ENCODE results near the gene TMEM212.
"Not testable (repeated sequence)": the region's sequence is repeated elsewhere in the genome, so short reads cannot be mapped to it uniquely, and the experiment has no call there.

Gene TMEM212

DNA sequence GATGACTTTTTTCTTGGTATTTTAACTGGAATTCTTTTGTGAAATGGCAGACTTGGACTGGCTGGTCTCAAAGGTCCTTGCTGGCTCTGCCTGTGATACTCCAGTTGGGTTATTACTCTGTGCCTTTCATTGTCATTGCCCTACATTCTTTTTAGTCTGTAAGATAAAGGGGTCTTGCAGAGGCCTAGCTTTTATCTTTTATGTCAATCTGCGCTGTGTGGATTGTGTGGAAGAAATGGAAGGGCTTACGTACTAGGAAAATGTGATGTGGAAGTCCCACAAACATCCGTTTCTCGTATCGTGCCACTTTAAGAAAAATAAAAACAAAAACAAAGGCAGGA is 8.7 kb upstream of the TMEM212 start:
- no peak for DNase-seq (ENCODE audit: low read depth in 2 of 2)

DNA sequence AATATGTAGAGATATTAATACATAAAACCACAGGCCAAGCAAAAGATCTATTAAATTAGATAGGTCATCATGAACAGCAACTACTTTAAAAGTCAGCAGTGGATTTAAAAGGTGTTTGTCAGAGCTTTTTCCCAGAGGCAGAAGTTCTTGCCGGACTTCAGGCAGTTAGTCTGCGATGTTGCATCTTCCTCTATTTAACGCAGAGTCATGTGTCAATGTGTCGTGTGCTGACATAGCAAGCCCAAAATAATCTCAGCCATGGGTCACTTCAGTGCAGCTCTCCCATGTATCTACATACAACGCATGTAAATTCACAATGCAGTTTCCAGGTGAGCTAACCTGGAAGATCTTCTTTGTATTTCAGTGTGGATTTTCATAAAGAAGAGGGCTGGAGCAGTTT is 8.0 kb upstream of the TMEM212 start:
- no peak for DNase-seq (ENCODE audit: low read depth in 2 of 2)

DNA sequence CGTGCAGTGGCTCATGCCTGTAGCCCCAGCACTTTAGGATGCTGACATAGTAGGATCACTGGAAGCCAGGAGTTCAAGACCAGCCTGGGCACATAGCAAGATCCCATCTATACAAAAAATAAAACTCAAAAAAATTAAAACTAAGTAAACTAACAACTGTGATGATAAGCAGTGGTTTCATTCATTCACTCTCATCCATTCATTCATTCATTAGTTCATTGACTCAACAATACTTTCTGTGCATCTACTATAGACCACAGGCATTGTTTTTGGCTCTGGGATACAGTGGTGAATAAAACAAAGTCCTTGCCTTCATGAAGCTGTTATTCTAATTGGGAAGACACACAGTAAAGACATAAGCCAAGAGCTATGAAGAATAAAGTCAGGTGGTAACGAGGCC is 7.5 kb upstream of the TMEM212 start:
- no peak for DNase-seq (ENCODE audit: low read depth in 2 of 2)

DNA sequence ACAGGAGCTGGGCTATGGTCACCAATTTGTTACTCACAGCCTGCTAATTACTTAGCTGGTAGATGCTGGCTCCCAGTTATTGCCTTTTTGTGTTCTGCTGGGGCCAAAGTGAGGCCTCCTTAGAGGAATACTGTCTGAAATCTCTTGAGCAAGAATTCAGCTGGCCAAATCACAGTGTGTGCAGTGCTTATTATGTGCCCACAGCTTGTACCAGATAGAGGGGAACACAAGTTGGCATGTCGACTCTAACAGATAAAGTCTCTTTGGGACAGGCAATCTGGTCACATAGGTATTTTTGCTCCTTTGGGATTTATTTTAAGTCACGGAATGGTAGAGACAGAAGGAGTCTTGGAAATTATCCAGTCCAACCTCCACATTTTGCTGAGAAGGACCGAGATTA is 6.3 kb upstream of the TMEM212 start:
- DNase-seq (ENCODE audit: low read depth in 2 of 2), result no peak

DNA sequence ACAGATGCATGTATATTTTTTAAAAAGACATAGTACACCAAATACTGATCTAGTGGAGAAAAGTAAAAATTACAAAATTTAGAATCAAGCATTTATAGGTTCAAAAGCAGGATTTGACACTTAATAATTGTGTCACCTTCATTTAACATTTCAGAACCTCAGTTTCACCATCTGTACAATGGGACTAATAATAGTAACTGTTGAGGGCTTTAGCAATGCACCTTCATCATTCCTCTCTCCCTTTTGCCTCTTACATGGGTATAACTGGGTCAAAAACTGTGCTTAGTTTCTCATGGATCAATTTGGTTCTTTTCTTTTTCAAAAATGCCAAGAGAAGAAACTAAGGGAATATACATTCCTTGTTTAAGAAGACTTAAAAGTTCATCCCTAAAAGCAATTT is 5.5 kb upstream of the TMEM212 start:
- DNase-seq (ENCODE audit: low read depth in 2 of 2), result no peak

DNA sequence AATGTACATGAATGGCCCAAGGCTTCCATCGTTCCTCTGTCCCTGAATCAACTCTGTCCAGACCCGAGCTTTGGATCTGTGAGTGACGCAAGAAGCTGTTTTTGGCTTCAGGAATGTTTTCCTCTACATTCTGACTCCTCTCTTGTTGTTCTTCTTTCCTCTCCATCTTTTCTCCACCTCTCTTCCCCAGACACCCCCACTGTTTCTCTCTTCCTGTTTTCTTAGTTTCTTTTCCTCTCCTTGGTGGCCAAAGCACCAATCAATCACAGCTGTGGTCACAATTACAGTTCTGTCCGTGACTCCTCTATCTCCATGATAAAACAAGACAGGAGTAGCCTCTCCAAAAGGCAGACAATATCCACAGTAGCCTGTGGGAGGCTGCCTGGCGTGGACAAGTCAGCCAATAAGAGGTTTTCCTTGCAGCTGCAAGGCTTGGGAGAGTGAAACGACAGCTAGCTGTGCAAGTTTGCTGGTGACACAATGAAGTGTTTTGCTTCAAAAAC is 4.9 kb upstream of the TMEM212 start:
- no peak for DNase-seq (ENCODE audit: low read depth in 2 of 2)

DNA sequence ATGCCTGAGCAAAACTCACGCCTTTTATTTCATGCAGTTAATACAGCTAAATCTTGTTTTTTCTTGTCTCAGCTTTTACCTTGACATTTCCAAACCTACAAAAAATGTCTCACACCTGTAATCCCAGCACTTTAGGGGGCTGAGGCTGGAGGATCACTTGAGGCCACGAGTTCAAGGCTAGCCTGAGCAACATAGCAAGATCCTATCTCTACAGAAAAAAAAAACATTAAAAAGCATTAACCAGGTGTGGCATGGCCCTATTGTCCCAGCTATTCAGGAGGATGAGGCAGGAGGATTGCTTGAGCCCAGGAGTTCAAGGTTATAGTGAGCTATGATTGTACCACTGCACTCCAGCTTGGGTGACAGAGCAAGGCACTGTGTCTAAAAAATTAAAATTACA is 3.9 kb upstream of the TMEM212 start:
- no peak for DNase-seq (ENCODE audit: low read depth in 2 of 2)

DNA sequence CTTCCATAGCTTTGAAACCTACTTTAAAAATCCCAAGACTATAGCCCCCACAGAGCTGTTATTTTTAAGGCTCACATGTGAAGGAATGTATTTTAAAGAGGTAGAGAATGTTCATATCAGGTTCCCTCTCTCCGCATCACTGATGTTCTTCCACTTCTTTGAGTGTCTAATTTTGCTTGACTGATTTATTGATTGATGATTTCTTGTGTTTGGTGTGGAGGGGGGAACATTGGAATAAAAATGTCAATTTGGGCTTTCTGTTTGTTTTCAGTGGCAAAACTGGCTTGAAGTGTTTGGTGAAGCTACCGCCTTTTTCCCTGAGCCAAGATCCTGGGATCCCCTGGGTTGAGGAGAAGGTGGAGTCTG is 2.7 kb upstream of the TMEM212 start:
- no peak for DNase-seq (ENCODE audit: low read depth in 2 of 2)

DNA sequence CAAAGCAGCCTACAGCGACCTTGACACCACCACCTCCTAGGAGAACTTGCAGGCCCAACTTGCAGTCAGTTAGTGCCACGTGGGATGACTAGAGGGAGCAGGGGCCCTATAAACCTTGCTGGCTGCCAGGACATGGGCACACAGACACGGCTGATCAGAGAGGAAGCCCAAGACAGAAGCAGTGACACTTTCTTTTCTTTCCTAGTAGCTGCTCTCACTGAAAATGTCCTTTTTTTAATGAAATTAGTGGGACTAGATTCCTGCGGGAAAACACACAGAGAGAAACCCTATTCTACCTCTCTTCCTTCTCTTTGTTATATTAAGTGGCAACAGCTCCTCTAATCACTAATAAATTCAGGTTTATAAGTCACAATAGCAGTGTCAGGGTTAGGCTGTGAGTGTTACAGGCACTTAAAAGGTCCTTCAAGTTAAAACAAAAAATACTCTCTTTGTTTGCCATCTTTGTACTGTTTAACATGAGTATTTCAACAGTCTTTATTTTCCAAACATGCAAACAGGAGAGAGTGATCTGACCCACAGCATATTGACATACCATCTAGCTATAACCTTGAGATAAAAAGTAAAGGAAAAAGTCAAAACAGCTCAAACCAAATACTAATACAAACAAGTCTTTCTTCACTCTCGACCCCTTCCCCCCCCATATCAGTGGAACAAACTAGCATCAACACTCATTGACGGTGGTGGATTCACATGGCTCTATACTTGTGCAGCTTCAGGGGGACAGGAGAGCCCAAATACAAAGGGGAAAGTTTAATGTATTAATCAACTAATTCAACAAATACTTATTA is 2.1 kb upstream of the TMEM212 start:
- DNase-seq (ENCODE audit: low read depth in 2 of 2), result no peak

DNA sequence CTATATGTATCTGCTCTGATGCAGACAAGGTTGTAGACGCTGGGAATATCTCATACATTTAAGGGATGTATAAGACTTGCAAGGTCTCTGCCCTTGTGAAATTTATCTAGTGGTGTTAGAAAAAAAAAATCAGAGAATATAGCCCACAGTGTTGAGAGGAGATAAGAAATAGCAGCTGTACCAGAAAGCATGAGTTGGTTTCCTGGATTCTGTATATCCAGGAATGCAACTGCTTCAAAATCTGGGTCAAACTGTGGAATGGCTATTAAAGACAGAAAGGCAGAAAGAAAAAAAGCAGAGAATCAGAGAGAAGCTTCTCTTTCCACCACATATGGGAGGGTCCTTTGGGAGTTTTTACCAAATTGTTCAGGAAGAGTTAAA is 1.5 kb upstream of the TMEM212 start:
- DNase-seq (ENCODE audit: low read depth in 2 of 2), result no peak

DNA sequence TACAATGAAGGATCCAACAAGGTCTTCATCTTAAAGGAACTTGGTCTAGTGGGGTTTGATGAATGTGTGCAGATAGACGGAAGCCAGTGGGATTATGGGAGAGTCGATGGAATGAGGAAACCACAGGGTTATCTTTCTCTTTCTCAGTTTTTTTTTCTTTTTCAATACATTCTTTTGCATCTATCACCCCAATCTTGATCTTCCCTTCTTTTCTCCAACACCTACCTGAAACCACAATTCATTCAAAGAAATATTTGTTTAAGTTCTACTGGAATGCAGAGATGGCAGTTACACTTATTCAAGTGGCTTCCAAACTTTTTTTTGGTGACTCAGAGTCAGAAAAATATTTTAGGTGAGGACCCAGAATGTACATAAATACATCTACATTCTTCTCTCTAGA is 1.7 kb downstream of the TMEM212 start:
- no peak for DNase-seq (ENCODE audit: low read depth in 2 of 2)

DNA sequence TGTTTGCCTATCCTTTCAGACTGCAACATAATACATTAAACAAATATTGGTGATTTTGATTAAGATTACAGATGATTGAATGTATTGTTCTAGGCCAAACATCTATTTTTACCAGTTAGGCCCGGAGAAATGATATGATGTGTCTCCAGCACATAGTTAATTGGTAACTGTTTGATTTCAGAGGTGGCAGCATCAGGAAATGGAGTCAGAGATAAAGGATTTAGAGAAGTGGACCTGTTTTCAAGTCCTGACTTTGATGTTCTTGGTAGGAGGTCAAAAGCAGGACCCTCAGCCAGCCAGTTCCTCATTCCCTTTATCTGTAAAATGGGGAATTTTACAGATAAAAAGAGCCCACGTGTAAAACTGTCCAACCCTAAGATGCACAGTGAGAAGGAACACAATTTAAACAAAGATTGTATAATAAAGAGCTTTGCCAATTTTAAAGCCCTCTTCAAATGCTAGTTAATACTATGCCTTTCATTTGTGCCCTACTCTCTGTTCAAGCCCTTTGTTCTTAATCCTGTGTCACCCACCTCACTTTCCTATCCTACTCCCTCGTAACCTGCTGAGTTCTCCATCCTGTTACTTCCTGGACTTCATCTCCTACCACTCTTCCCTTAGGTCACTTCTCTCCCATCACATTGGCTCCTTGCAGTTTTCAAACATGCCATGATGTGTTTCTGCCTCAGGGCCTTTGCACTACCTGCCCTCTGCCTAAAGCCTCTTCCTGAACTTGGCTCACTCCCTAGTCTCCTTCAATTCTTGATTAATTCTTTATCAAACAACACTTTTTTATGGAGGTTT is 2.5 kb downstream of the TMEM212 start:
- no peak for DNase-seq (ENCODE audit: low read depth in 2 of 2)

DNA sequence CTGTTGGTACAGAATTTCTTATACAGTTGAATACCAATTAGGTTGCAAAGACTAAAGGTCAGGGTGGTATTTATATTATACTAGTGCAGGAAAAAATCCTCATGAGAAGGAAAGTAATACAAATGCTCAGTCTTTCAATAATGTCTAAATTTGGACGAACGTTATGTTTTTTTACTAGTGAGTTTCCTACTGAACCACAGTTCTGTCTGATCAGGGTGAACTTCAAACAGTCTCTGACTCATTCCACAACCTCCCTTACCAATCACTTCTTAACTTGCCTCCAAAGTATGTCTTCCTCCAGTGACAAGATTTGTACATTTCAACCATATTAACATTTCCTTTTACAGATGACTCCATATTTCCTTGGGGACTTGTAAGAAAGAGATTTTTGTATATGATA is 3.4 kb downstream of the TMEM212 start:
- DNase-seq (ENCODE audit: low read depth in 2 of 2), result no peak

DNA sequence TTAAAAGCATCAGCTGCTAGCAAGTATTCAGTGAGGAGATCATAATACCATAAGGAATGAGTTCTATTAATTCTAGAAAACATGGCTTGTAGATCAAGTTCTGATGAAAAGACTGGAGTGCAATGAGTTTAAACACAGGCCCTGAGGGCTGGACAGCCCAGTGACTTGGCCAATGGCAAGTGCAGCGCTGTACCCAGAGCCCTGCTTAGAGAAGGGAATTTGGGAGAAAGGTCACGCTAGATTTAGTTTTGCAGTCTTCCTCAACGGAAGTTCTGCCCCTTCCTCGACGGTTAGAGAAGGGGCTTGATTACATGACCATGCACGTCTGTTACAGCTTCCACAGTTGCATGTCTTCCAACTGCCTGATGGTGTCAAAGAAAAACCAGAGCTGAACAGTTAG is 4.0 kb downstream of the TMEM212 start:
- DNase-seq (ENCODE audit: low read depth in 2 of 2), result no peak

DNA sequence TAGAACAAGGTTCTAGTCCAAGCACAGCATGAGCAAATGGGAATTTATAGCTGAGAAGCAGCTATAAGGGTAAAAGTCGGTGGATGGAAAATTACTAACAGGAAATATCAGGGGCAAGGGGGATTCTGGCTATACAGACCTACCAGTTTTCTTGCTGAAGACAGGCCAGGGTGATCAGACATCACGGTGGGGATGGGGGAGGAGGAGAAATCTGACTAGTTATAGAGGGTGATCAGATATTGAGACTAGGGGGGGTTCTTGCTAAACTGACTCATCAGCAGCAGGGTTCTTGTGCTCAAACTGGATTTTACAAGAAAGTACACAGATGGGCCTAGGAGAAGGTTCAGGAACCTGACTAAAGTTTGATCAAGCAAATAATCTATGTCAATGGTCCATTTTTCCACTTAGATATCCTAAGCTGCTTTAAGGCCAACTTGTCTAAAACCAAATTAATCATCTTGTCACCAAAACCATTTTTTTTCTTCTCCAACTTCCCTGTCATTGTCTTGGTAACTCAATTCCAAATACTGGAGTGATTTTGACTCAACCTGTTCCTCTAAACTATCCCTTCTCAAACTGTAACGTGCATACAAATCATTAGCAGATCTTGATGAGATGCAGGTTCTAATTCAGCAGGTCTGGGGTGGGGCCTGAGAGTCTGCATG is 4.6 kb downstream of the TMEM212 start:
- DNase-seq (ENCODE audit: low read depth in 2 of 2), result no peak

DNA sequence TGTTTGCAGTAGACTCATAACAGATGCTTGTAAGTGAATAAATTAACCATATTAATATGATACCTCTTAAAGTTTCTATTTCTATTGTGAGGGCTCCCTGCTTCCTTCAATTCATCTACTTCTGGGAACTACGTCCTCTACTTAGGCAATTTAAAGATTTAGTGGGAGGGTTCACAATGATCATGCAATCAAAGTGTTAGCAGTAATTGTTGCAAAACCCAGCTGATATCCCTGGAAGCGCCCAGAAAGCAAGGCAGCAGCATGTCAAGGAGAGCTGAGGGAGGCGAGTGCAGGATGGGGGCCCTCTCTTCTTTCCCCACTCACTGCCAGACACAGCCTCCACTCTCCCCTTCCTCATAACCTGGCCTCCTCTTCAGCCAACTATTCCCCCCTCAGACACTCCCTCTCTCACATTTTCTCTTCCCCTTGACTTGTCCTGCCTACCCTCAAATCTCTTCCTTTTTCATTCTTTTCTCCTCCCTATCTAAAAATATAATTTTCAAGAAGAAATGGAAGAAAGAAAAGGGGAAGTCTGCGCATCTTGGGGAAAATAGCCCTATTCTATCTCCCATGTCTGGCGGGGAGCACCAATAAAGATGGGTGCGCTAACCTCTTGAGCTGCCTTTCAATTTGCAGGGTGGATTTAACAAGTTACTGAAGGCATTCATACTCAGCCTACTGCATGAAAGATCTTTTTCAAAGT is 6.6 kb downstream of the TMEM212 start:
- DNase-seq (ENCODE audit: low read depth in 2 of 2), result no peak

DNA sequence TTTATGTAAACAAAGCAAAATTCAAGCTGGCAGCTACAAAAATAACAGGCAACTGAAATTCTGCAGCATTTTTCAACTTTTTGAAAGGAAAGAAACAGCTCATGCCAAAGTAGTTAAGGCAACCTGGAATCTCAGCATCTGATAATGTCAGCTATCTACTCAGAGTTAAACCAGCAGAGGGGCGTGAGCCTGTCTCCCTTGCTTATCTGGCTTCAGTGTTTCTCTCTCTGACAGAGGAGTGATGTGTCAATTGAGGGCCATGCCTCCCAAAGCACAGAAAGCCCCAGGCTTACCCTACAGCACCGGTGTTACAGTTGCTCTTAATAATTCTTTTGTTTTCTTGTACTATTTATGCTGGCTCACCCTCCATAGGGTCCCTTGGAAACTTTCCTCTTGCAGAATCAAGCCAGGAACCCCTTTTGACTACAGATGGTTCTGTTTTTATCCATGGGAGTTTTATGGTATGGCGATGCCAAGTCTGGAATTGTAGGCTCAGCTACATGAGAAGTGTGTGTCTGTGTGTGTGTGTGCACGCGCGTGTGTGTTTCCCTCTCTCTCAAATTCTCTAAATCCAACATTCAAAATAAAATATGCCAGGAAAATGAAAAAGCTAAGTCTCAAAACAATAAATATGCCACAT is 7.3 kb downstream of the TMEM212 start:
- DNase-seq (ENCODE audit: low read depth in 2 of 2), result no peak

DNA sequence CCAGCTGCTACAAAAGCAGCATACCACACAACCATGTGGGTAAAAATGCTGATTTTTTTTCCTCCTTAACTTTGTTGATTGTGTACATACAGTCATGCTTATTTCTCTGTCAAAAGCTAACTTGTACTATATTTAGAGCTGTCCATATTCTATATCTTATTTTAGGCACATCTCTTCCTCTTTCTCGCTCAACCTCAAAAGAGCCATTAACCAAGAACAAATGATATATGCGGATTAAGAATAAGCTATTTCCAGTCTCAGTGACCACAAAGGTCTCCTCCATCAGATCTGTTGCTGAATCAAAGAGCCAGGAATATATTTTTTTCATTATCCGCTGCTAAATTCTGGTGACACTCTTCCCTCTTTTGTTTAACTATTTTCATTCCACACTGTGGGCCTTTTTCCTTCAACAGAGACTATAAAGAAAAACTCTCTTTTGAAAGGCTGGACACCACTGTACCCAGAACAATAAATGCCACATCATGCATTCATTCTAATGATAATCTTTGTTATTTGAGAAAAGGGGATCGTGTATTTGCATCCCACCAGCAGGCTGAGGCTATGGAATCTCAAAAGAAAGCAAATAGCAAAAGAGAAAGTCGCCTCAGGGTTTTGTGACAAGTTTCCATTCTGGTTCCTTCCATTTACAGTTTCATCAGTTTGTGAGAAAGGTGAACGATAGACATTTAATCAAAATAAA is 8.0 kb downstream of the TMEM212 start:
- no peak for DNase-seq (ENCODE audit: low read depth in 2 of 2)

DNA sequence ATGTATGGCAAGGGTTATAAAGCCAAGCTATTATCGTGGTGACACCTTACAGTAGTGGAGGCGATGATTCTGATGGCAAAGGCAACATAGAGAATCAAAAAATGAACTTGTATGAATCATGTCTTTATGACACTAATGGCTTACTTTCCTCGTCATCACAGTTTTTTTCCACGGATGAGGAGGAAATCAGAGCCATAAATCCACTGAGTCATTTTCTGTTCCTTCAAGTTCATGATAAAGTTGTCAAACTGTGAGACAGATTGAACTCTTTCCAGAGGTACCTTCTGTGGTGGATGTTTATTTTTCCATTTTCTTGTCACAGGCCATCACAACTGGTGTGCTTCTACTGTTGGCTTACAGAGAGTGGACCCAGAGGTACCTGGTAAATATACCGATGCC is 8.5 kb downstream of the TMEM212 start:
- no peak for DNase-seq (ENCODE audit: low read depth in 2 of 2)

DNA sequence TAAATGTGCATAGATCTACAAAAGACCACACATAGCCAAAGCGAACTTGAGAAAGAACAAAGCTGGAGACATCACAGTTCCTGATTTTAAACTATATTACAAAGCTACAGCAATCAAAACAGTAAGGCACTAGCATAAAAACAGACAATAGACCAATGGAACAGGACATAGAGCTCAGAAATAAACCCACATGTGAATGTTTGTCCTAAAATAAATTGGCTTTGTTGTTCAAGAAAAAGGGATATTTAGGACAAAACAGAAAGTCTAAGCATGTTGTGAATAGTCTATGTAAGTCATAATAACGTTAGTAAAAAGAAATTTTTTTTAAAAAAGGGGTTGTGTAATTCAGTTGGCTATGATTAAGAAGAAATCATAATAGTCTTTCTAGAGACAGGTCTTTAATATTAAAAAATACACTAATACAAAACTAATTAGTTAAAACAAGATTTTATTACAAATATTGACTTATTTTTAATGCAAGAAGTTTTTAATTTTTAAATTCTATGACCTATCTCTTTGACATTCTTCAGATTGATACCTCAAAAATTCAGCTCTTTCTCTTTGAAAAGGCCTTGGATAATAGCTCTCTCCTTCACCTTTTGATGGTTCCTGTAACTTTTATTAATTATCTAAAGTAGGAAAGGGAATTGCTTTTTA is 11.6 kb downstream of the TMEM212 start:
- no peak for DNase-seq (ENCODE audit: low read depth in 2 of 2)

DNA sequence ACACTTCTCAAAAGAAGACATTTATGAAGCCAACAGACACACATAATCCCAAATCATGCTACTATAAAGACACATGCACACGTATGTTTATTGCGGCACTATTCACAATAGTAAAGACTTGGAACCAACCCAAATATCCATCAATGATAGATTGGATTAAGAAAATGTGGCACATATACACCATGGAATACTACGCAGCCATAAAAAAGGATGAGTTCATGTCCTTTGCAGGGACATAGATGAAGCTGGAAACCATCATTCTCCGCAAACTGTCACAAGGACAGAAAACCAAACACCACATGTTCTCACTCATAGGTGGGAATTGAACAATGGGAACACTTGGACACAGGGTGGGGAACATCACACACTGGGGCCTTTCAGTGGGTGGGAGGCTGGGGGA is 15.6 kb downstream of the TMEM212 start:
- not testable (repeated sequence) for DNase-seq (ENCODE audit: low read depth in 2 of 2)
